Naive B cell (primary cell): Measurements from ENCODE around the gene NRG3. TPM values are rescaled to one million over a fixed set of nuclear protein-coding genes. Genes with fewer than 3 reads are reported as not detected.

Experiments used
- ATAC-seq, 2 donors: fragments of 150-1000 bp; cut with Tn5 transposase; 2 replicates each; pipeline ENCODE4 v1.10.0; 2021; ENCODE audit warnings: low read depth in 2 of 2, mild to moderate bottlenecking in 2 of 2, moderate library complexity in 2 of 2
- DNase-seq: peaks from one replicate; pipeline ENCODE4 v3.0.0; 2022
- H3K27ac Mint-ChIP-seq, 6 donors: one replicate each; pipeline ENCODE4 v1.8.0; 2020 to 2022; ENCODE audit warnings: mild to moderate bottlenecking in 6 of 6, mixed read lengths in 6 of 6, moderate library complexity in 5 of 6, inconsistent platforms in 2 of 6
- H3K27me3 Mint-ChIP-seq, 3 donors: one replicate each; pipeline ENCODE4 v1.8.0; 2021 to 2022; ENCODE audit warnings: mixed read lengths in 3 of 3, mild to moderate bottlenecking in 1 of 3
- H3K36me3 Mint-ChIP-seq, 2 donors: one replicate each; pipeline ENCODE4 v1.8.0; 2020 to 2022; ENCODE audit warnings: mixed read lengths in 2 of 2, inconsistent platforms in 1 of 2, mild to moderate bottlenecking in 1 of 2
- H3K4me1 Mint-ChIP-seq, 3 donors: one replicate each; pipeline ENCODE4 v1.8.0; 2020 to 2022; ENCODE audit warnings: mixed read lengths in 3 of 3, inconsistent platforms in 1 of 3, mild to moderate bottlenecking in 1 of 3, moderate library complexity in 1 of 3
- H3K4me3 Mint-ChIP-seq, 8 donors: one replicate each; pipeline ENCODE4 v1.8.0; 2020 to 2022; ENCODE audit warnings: mild to moderate bottlenecking in 8 of 8, mixed read lengths in 8 of 8, moderate library complexity in 8 of 8, inconsistent platforms in 2 of 8
- H3K9me3 Mint-ChIP-seq, 7 donors: one replicate each; pipeline ENCODE4 v1.8.0; 2020 to 2022; ENCODE audit warnings: mixed read lengths in 7 of 7, mild to moderate bottlenecking in 5 of 7, inconsistent platforms in 2 of 7, moderate library complexity in 1 of 7
- polyA plus RNA-seq, 6 donors: library from polyadenylated mRNA; unstranded; fragments of 300-500 nt; fragmentation: Illumina TruSeq; gene quantifications; one replicate each; pipeline ENCODE4 v1.2.3, GENCODE V29; 2021; ENCODE audit warnings: low read depth in 6 of 6

Gene NRG3
- polyA plus RNA-seq, 6 donors from 2014 or later: not detected

DNA sequence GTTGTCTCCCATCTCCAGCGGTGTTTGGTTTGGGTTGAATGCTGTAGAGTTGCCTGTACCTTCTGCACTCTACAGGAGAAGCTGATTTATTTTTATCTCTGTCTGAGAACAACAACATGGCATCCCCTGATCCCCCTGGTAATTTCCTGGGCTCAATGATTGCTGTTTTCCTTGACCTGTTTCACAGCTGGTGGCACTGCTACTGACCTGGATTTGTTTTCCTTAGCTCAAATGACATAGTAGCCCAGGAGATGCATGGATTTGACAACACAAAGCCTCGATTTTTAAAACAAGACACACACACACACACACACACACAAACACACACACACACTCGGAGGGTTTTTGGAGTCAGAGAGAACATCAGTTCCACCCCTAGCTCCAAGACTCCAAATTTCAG lies 301.6 kb downstream of the NRG3 start:
- Mint-ChIP-seq H3K27me3 (no peaks in the 10 kb centered on the region), H3K4me3 (no peak overlapping the region), H3K9me3 (peaks cover 0 to 15% (median 1%) of the 10 kb centered on the region in 7 donors), H3K36me3 (no peaks in the 10 kb centered on the region), H3K27ac (no peak overlapping the region), H3K4me1 (no peaks in the 10 kb centered on the region)
- DNase-seq: no peak
- no peak for ATAC-seq

DNA sequence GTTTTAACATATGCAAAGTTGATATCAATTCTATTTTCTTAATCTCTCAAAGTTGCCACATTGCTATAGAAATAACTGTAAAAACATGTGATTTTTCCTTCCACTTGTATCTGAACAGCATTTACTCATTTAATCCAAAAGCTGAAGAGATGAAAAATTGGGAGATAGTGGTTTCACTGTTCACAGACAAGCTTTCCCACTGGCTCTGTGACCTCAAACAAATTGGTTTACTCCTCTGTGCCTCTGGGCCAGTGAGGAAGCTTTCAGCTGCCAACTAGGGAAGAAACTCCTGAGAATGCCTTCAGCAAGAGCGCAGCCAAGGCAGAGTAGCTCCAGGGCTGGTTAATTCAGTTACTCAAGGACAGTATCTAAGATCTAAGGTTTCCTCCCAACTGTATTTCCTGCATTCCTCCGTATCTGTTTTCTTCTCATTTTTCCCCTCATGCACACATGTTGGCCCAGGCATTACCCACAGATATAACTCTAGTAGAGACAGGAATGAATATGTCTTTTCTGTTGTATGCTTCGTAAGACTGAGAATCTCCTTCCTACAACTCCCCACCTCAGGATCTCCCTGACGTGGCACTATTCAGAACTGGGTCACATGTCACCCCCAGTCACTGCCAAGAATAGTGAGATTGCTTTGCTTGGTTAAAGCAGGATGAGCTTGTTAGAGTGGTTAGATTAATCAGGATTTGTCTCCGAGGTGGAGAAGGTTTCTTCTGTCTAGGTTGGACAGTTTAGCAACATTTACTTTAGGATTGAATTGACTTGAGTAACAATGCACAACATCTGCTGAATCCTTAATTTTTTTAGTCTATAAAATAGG lies 315.7 kb downstream of the NRG3 start:
- Mint-ChIP-seq H3K27ac (no peak overlapping the region), H3K27me3 (no peaks in the 10 kb centered on the region), H3K4me1 (no peaks in the 10 kb centered on the region), H3K4me3 (no peak overlapping the region), H3K36me3 (no peaks in the 10 kb centered on the region), H3K9me3 (peaks cover 0 to 8% (median 0%) of the 10 kb centered on the region in 7 donors)
- no peak for DNase-seq
- no peak for ATAC-seq

GRCh38 chr10:82191653-82192052 lies 316.7 kb downstream of the NRG3 start:
- no peaks in the 10 kb centered on the region for H3K4me1 Mint-ChIP-seq
- H3K27me3 Mint-ChIP-seq: no peaks in the 10 kb centered on the region
- no peak overlapping the region for H3K27ac Mint-ChIP-seq
- H3K9me3 Mint-ChIP-seq: peaks cover 0 to 8% (median under 1%) of the 10 kb centered on the region in 7 donors
- H3K36me3 Mint-ChIP-seq: no peaks in the 10 kb centered on the region
- no peak for ATAC-seq
- no peak for DNase-seq
- H3K4me3 Mint-ChIP-seq: no peak overlapping the region

DNA sequence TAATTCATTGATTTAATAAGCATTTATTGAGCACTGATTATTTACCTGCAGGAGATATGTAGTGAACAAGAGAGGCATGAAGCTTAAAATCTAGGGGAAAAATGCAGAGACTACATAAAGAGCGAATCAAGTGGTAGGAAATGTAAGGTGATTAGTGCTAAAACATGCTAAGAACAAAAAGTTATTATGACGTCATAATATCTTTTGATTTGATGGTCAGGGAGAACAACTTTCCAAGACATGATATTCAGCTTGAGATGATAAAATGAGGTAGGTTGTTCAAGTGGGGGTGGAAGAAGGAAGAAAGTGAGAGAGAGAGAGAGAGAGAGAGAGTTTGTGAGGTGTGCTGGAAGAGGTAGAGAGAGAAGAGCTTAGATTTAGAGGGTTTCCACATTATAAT lies 317.7 kb downstream of the NRG3 start:
- Mint-ChIP-seq H3K4me1 (no peaks in the 10 kb centered on the region), H3K36me3 (no peaks in the 10 kb centered on the region), H3K4me3 (no peak overlapping the region), H3K27me3 (no peaks in the 10 kb centered on the region), H3K27ac (no peak overlapping the region), H3K9me3 (peaks cover 0 to 8% (median 2%) of the 10 kb centered on the region in 7 donors)
- DNase-seq: no peak
- no peak for ATAC-seq

- Mint-ChIP-seq H3K27me3 (no peaks in the 10 kb centered on the region), H3K36me3 (no peaks in the 10 kb centered on the region), H3K4me3 (no peak overlapping the region), H3K4me1 (no peaks in the 10 kb centered on the region), H3K9me3 (peaks cover 0 to 8% (median 2%) of the 10 kb centered on the region in 7 donors), H3K27ac (no peak overlapping the region)
- DNase-seq: no peak
- no peak for ATAC-seq
These were observed 319.4 kb downstream of the NRG3 start for GRCh38 chr10:82194419-82194818.

GRCh38 chr10:82206831-82207230 lies 331.8 kb downstream of the NRG3 start:
- no peaks in the 10 kb centered on the region for H3K36me3 Mint-ChIP-seq
- H3K4me1 Mint-ChIP-seq: no peaks in the 10 kb centered on the region
- DNase-seq (no peak), ATAC-seq (no peak)
- H3K9me3 Mint-ChIP-seq: peaks cover 0 to 16% (median 0%) of the 10 kb centered on the region in 7 donors
- H3K4me3 Mint-ChIP-seq: no peak overlapping the region
- no peak overlapping the region for H3K27ac Mint-ChIP-seq
- H3K27me3 Mint-ChIP-seq: no peaks in the 10 kb centered on the region

DNA sequence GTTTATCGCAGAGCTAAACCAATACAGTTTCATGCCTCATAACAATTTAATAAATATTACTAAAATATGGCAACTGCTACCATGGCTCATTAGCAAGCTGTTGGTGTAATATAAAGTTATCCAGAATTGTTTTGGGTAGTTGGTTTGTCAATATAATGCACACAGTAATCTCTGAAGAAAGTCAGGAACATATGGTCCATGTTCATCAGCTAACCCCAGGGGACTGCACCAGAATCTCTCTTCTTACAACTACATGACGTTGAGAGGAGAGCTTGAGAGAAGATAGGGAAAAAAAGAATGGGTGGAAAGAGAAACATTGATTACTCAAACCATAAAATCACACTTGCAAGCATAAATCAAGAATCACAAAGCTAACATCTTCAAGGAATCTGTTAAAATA lies 333.7 kb downstream of the NRG3 start:
- Mint-ChIP-seq H3K9me3 (peaks cover 0 to 9% (median 0%) of the 10 kb centered on the region in 7 donors), H3K4me3 (no peak overlapping the region), H3K36me3 (no peaks in the 10 kb centered on the region), H3K27me3 (no peaks in the 10 kb centered on the region), H3K4me1 (no peaks in the 10 kb centered on the region), H3K27ac (no peak overlapping the region)
- no peak for ATAC-seq
- DNase-seq: no peak

DNA sequence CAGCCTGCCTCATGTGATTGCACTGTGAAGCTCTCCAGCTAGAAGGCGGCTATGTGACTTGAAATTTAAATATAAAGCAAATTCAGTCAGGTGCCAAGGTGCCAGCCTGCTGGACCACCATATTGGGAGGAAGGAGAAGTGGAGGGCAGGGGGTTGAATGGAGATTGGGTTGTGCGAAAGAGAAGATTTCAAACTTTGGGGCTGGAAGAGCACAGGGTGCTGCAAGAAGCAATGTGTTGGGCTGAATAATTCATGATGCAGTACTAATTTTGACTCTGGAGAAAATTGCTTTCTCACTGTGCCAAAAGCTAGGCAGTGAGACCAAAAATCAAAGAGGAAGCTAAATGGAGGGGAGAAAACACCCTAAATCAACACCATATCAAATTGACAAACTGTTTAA lies 335.3 kb downstream of the NRG3 start:
- Mint-ChIP-seq H3K27me3 (no peaks in the 10 kb centered on the region), H3K27ac (no peak overlapping the region), H3K36me3 (no peaks in the 10 kb centered on the region), H3K4me1 (no peaks in the 10 kb centered on the region), H3K9me3 (peaks cover 0 to 9% (median 0%) of the 10 kb centered on the region in 7 donors), H3K4me3 (no peak overlapping the region)
- ATAC-seq (no peak), DNase-seq (no peak)

DNA sequence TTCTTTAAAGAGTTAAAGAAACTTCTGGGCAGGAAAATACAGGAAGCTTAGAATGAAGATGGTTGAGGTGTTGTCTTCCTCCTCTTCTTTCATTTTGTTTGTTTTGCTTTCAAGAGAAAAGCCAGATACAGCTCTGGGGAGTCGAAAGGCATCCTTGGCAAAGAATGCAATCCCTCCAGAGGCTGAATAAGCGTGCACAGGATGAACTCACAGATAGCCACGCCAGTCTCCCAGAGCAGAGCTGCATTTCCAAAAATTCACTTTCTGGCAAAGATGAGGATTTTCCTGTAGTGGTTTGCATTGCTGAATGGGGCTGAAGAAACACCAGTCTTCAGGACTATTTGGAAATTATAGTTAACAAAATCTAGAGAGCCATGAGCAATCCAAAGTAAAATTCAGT lies 336.4 kb downstream of the NRG3 start:
- Mint-ChIP-seq H3K9me3 (peaks cover 0 to 5% (median 0%) of the 10 kb centered on the region in 7 donors), H3K4me1 (no peaks in the 10 kb centered on the region), H3K27ac (no peak overlapping the region), H3K36me3 (no peaks in the 10 kb centered on the region), H3K27me3 (no peaks in the 10 kb centered on the region), H3K4me3 (no peak overlapping the region)
- ATAC-seq (no peak), DNase-seq (no peak)

GRCh38 chr10:82212753-82213152 lies 337.8 kb downstream of the NRG3 start:
- no peak overlapping the region for H3K4me3 Mint-ChIP-seq
- no peaks in the 10 kb centered on the region for H3K4me1 Mint-ChIP-seq
- peaks cover 0 to 5% (median 0%) of the 10 kb centered on the region in 7 donors for H3K9me3 Mint-ChIP-seq
- ATAC-seq (no peak), DNase-seq (no peak)
- H3K27me3 Mint-ChIP-seq: no peaks in the 10 kb centered on the region
- no peak overlapping the region for H3K27ac Mint-ChIP-seq
- no peaks in the 10 kb centered on the region for H3K36me3 Mint-ChIP-seq

DNA sequence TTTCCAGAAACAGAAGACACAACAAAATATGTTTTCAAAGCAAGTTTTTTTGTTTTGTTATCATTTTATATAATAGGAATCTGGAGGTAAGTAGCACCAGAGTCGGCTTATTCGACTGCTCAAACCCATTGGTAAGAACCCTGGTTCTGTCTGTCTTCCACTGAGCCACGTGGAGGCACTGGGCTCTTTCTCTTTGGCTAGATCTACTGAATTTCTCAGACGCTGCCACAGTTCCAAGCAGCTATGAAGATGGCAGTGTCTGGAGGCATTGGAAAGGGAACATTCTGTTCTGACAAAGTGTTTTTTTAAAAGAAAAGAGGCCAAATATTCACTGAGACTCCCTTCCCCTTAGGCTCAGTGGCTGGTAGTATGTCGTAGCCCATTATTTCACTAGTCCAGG lies 338.8 kb downstream of the NRG3 start:
- Mint-ChIP-seq H3K27me3 (no peaks in the 10 kb centered on the region), H3K27ac (no peak overlapping the region)

GRCh38 chr10:82221056-82221455 lies 346.1 kb downstream of the NRG3 start:
- DNase-seq (no peak), ATAC-seq (no peak)
- no peak overlapping the region for H3K4me3 Mint-ChIP-seq
- H3K36me3 Mint-ChIP-seq: no peaks in the 10 kb centered on the region
- peaks cover 0 to 4% (median 0%) of the 10 kb centered on the region in 7 donors for H3K9me3 Mint-ChIP-seq
- no peak overlapping the region for H3K27ac Mint-ChIP-seq
- H3K4me1 Mint-ChIP-seq: no peaks in the 10 kb centered on the region
- H3K27me3 Mint-ChIP-seq: no peaks in the 10 kb centered on the region

More for the DNA sequence above, 338.8 kb downstream of the NRG3 start:
- no peak for ATAC-seq
- H3K9me3 Mint-ChIP-seq: peaks cover 0 to 9% (median 0%) of the 10 kb centered on the region in 7 donors
- H3K36me3 Mint-ChIP-seq: no peaks in the 10 kb centered on the region
- no peak for DNase-seq
- no peaks in the 10 kb centered on the region for H3K4me1 Mint-ChIP-seq
- no peak overlapping the region for H3K4me3 Mint-ChIP-seq

GRCh38 chr10:82221601-82222149 lies 346.7 kb downstream of the NRG3 start:
- Mint-ChIP-seq H3K36me3 (no peaks in the 10 kb centered on the region), H3K4me1 (no peaks in the 10 kb centered on the region), H3K27me3 (no peaks in the 10 kb centered on the region), H3K4me3 (no peak overlapping the region), H3K27ac (no peak overlapping the region), H3K9me3 (peaks cover 0 to 4% (median 0%) of the 10 kb centered on the region in 7 donors)
- ATAC-seq: no peak
- no peak for DNase-seq

- ATAC-seq: no peak
- no peak overlapping the region for H3K27ac Mint-ChIP-seq
- no peak for DNase-seq
- peaks cover 1 to 15% (median 7%) of the 10 kb centered on the region in 7 donors for H3K9me3 Mint-ChIP-seq
- no peaks in the 10 kb centered on the region for H3K4me1 Mint-ChIP-seq
- no peak overlapping the region for H3K4me3 Mint-ChIP-seq
- no peaks in the 10 kb centered on the region for H3K36me3 Mint-ChIP-seq
- H3K27me3 Mint-ChIP-seq: no peaks in the 10 kb centered on the region
These were observed 353.7 kb downstream of the NRG3 start for GRCh38 chr10:82228701-82229100.
